HL-60 (cell line): ENCODE data around the gene AP1S3.
A peak's percentile ranks its signal among the peaks of the same experiment; 100 is the strongest.

Source experiments
- DNase-seq, 2 experiments: peaks; one replicate each; pipeline ENCODE4 v3.0.0-alpha.2; 2010 to 2020; ENCODE audit warnings: low read depth in 1 of 2, low spot score in 1 of 2
- H3K27ac ChIP-seq: fragments of 250-450 bp; sonication (Bioruptor Pico); replicated peaks from 2 replicates; pipeline ENCODE4 v1.5.1; 2020; ENCODE audit warnings: mild to moderate bottlenecking, moderate library complexity
- H3K27me3 ChIP-seq: fragments of 250-450 bp; sonication (Bioruptor Pico); 2 replicates; pipeline ENCODE4 v1.5.1; 2021; ENCODE audit warnings: mild to moderate bottlenecking, moderate library complexity; ENCODE audit not compliant: insufficient read depth, poor library complexity, severe bottlenecking
- H3K4me3 ChIP-seq: replicated peaks from 2 replicates; pipeline ENCODE4 v1.5.1; 2011; ENCODE audit warnings: mild to moderate bottlenecking, control low read depth, low read length; ENCODE audit not compliant: insufficient read depth
- CTCF ChIP-seq: IDR thresholded peaks from one replicate; pipeline ENCODE4 v1.5.1; 2011; ENCODE audit warnings: low read length, control low read depth, inconsistent platforms; ENCODE audit not compliant: insufficient read depth
- GABPA ChIP-seq: IDR thresholded peaks from 2 replicates; pipeline ENCODE4 v1.6.1; 2012; ENCODE audit warnings: low read depth
- POLR2AphosphoS5 ChIP-seq: IDR thresholded peaks from 2 replicates; pipeline ENCODE4 v1.6.1; 2012; ENCODE audit warnings: low read depth
- REST ChIP-seq: IDR thresholded peaks from 2 replicates; pipeline ENCODE4 v1.6.1; 2012; ENCODE audit warnings: low read depth; ENCODE audit not compliant: insufficient replicate concordance
- SPI1 ChIP-seq: IDR thresholded peaks from 2 replicates; pipeline ENCODE4 v1.6.1; 2012; ENCODE audit warnings: low read depth, mild to moderate bottlenecking, borderline replicate concordance

AP1S3 gene

GRCh38 chr2:223772363-223772762 is 65.0 kb downstream of the AP1S3 start:
- Histone ChIP-seq H3K27me3 (no peaks in the 10 kb centered on the region), H3K4me3 (no peak overlapping the region), H3K27ac (no peak overlapping the region)
- TF ChIP-seq CTCF: no peak
- no peak for TF ChIP-seq POLR2AphosphoS5
- TF ChIP-seq GABPA: no peak
- TF ChIP-seq REST: no peak
- no peak for TF ChIP-seq SPI1
- no peak for DNase-seq

GRCh38 chr2:223771475-223771874 is 65.9 kb downstream of the AP1S3 start:
- TF ChIP-seq REST: no peak
- no peak for TF ChIP-seq POLR2AphosphoS5
- no peak for TF ChIP-seq GABPA
- TF ChIP-seq CTCF: no peak
- no peak for TF ChIP-seq SPI1
- H3K4me3 ChIP-seq: no peak overlapping the region

GRCh38 chr2:223768179-223768578 is 69.2 kb downstream of the AP1S3 start:
- Histone ChIP-seq H3K27me3 (no peaks in the 10 kb centered on the region), H3K27ac (no peak overlapping the region), H3K4me3 (no peak overlapping the region)
- no peak for DNase-seq
- peak; percentile 56; the same call in 1 of the 2 replicates for TF ChIP-seq SPI1
- TF ChIP-seq CTCF: no peak
- TF ChIP-seq POLR2AphosphoS5: no peak
- TF ChIP-seq REST: no peak
- no peak for TF ChIP-seq GABPA

More at GRCh38 chr2:223771475-223771874, 65.9 kb downstream of the AP1S3 start:
- no peak for DNase-seq
- Histone ChIP-seq H3K27ac (no peak overlapping the region), H3K27me3 (no peaks in the 10 kb centered on the region)
